G401.6 (cell line): ENCODE measurements around the gene SND1.

Source experiments
- FAIRE-seq: peaks from 2 replicates; lab custom pipeline; 2012; peaks lifted over from hg19 to GRCh38; lab: Jason Lieb, UNC

Gene SND1

GRCh38 chr7:128025380-128025779 lies 373.4 kb downstream of the SND1 start:
- FAIRE-seq: no peak

- FAIRE-seq: no peak
Observed at GRCh38 chr7:128025819-128026218, 373.8 kb downstream of the SND1 start.

- FAIRE-seq: no peak
Observed at GRCh38 chr7:128026551-128026950, 374.6 kb downstream of the SND1 start.

- FAIRE-seq: no peak
Observed at GRCh38 chr7:128027485-128027980, 375.5 kb downstream of the SND1 start.

- no peak for FAIRE-seq
Observed at GRCh38 chr7:128029405-128029995, 377.5 kb downstream of the SND1 start.

- no peak for FAIRE-seq
Observed at GRCh38 chr7:128030263-128030653, 378.3 kb downstream of the SND1 start.

- no peak for FAIRE-seq
Observed at GRCh38 chr7:128030654-128031611, 378.9 kb downstream of the SND1 start, which contains the start of gene LRRC4. Gene LRRC4 (minus strand): TSS chr7:128031437. CDS start chr7:128030640, 797 bp downstream.

GRCh38 chr7:128031901-128032604 lies 380.1 kb downstream of the SND1 start:
- FAIRE-seq: no peak

GRCh38 chr7:128032605-128033235 lies 380.7 kb downstream of the SND1 start:
- no peak for FAIRE-seq

GRCh38 chr7:128033246-128033645 lies 381.3 kb downstream of the SND1 start:
- no peak for FAIRE-seq

GRCh38 chr7:128034825-128035224 lies 382.8 kb downstream of the SND1 start:
- FAIRE-seq: no peak

GRCh38 chr7:128035712-128036111 lies 383.7 kb downstream of the SND1 start:
- no peak for FAIRE-seq

GRCh38 chr7:128036226-128036940 lies 384.4 kb downstream of the SND1 start:
- FAIRE-seq: no peak

GRCh38 chr7:128037081-128037480 lies 385.1 kb downstream of the SND1 start:
- no peak for FAIRE-seq

- FAIRE-seq: no peak
Observed at GRCh38 chr7:128037880-128038619, 386.1 kb downstream of the SND1 start.

- FAIRE-seq: no peak
Observed at GRCh38 chr7:128039544-128039953, 387.6 kb downstream of the SND1 start.

- FAIRE-seq: no peak
Observed at GRCh38 chr7:128040205-128040604, 388.2 kb downstream of the SND1 start.

- FAIRE-seq: no peak
Observed at GRCh38 chr7:128041203-128041602, 389.2 kb downstream of the SND1 start.

GRCh38 chr7:128042012-128042411 lies 390.0 kb downstream of the SND1 start:
- no peak for FAIRE-seq

GRCh38 chr7:128044064-128044463 lies 392.1 kb downstream of the SND1 start:
- no peak for FAIRE-seq

GRCh38 chr7:128045158-128045557 lies 393.2 kb downstream of the SND1 start:
- no peak for FAIRE-seq
